AG04450 (cell line): ENCODE data around the gene OR6K6. TPM values are rescaled to one million over a fixed set of nuclear protein-coding genes. Genes with fewer than 3 reads are reported as not detected.

Experiments
- CTCF ChIA-PET: fragments of 300-600, 350-600 bp; formaldehyde crosslinking; extraction: SDS; loops from one replicate; lab custom pipeline; 2022; ENCODE audit warnings: antibody characterized with exemption, inconsistent platforms; lab: Charles Lee
- POLR2A ChIA-PET: fragments of 350-600 bp; formaldehyde crosslinking; extraction: SDS; loops from one replicate; lab custom pipeline; 2021; ENCODE audit warnings: antibody characterized with exemption, inconsistent platforms; lab: Yijun Ruan, JAX
- DNase-seq: peaks from one replicate; pipeline ENCODE4 v3.0.0-alpha.2; 2011; ENCODE audit warnings: low read depth, low spot score
- H3K27ac ChIP-seq: one replicate; pipeline ENCODE4 v1.5.1; 2012; ENCODE audit warnings: low read depth, low read length, control low read depth
- H3K27me3 ChIP-seq: one replicate; pipeline ENCODE4 v1.6.0; 2012; ENCODE audit warnings: low read length; ENCODE audit not compliant: control insufficient read depth, insufficient read depth
- H3K4me3 ChIP-seq: 2 replicates; pipeline ENCODE4 v1.5.1; 2011; ENCODE audit warnings: mild to moderate bottlenecking, low read depth, low read length, control low read depth
- H3K9me3 ChIP-seq: 2 replicates; pipeline ENCODE4 v1.5.1; 2012; ENCODE audit warnings: low read length; ENCODE audit not compliant: control insufficient read depth, insufficient read depth
- polyA plus RNA-seq: library from polyadenylated mRNA; depleted of rRNA; stranded (reverse); fragments of >200 nt; gene quantifications from 2 replicates; pipeline ENCODE4 v1.2.3, GENCODE V29; 2011
- TF ChIP-seq, protein P1 (sequence below): IDR thresholded peaks from 2 replicates; pipeline ENCODE4 v1.5.1; 2011; ENCODE audit warnings: low read depth, low read length, control low read depth, inconsistent platforms

The OR6K6 gene
- polyA plus RNA-seq, 1 experiment: not detected

DNA sequence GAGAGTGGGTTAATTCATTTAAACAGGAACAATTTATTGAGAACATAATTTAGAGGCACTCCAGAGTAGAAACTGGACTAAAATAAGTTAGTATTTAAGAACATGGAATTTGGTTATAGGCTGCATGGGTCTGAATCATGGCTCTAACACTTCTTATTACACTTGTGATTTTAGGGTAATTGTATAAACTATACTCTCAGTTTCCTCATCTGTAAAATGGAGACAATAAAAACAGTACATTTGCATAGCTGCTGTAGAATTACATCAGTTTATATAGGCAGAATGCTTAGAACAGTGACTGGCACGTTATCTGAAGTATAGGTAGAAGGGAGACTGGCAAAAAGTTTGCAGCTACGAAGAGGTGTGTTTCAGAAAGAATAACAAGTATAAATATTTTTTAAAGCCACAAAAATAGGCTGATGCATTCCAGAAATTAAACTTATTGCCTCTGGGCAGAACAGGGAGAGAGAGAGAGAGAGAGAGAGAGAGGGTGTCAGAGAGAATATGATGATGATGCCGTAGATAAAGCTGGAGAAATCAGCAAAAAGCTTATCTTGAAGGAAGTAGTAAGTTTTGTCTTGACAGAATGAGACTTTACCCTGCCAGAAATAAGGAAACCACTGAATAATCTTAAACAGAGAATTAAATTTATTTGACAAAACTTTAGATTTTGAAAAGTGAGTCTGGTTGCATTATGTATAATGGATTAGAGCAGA is 25.9 kb upstream of the OR6K6 start:
- Histone ChIP-seq H3K9me3 (no peaks in the 10 kb centered on the region), H3K27me3 (no peaks in the 10 kb centered on the region), H3K4me3 (no peak overlapping the region), H3K27ac (no peak overlapping the region)
- ChIA-PET POLR2A (no interaction called here), CTCF (no interaction called here)
- TF ChIP-seq, protein P1, sequence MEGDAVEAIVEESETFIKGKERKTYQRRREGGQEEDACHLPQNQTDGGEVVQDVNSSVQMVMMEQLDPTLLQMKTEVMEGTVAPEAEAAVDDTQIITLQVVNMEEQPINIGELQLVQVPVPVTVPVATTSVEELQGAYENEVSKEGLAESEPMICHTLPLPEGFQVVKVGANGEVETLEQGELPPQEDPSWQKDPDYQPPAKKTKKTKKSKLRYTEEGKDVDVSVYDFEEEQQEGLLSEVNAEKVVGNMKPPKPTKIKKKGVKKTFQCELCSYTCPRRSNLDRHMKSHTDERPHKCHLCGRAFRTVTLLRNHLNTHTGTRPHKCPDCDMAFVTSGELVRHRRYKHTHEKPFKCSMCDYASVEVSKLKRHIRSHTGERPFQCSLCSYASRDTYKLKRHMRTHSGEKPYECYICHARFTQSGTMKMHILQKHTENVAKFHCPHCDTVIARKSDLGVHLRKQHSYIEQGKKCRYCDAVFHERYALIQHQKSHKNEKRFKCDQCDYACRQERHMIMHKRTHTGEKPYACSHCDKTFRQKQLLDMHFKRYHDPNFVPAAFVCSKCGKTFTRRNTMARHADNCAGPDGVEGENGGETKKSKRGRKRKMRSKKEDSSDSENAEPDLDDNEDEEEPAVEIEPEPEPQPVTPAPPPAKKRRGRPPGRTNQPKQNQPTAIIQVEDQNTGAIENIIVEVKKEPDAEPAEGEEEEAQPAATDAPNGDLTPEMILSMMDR: no peak
- no peak for DNase-seq

DNA sequence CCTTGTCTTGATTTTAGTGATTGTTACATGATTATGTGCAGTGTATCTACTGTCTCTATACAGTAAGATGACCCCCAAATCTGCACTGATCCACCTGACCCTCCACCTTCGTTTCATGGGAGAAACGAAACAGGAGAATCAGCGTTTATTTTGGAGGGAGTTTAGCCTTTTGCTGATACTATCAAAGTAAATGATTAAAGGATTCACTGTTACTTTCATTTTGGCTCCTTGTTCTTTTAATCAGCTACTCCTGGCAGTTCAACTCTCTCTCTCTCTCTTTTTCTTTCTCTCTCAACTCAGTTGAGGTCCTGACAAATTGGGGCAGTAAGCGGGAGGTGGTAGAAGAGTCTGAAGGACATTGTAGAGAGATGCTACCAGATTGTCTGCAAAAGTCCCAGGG is 24.1 kb upstream of the OR6K6 start:
- DNase-seq: no peak
- H3K9me3 ChIP-seq: no peaks in the 10 kb centered on the region
- TF ChIP-seq, protein P1: no peak
- CTCF ChIA-PET: interaction anchor here (0.7 kb wide), 1 partner anchor 10 kb away, joined by 4 read pairs; no protein-coding TSS in a partner anchor
- POLR2A ChIA-PET: no interaction called here
- H3K27me3 ChIP-seq: no peaks in the 10 kb centered on the region
- no peak overlapping the region for H3K27ac ChIP-seq
- no peak overlapping the region for H3K4me3 ChIP-seq

DNA sequence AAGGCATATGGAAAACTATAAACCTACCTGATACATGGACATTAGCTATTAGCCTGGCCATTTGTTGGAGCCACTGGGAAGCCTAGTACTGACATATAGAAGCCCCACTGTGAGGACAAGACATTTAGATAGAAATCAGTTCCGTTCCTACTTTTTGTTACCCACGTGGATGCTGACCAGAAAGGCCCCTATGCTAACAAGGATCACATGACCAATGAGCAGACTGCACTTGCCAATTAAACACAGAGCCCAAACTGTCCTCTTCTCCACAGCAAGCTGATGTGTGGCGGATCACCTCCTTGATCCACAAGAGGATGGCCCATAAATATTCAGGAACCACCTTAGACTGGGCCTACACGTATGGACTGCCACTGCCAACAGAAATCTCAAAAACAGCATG is 22.8 kb upstream of the OR6K6 start:
- Histone ChIP-seq H3K27ac (no peak overlapping the region), H3K4me3 (no peak overlapping the region), H3K27me3 (no peaks in the 10 kb centered on the region), H3K9me3 (no peaks in the 10 kb centered on the region)
- TF ChIP-seq, protein P1: no peak
- ChIA-PET CTCF (no interaction called here), POLR2A (no interaction called here)
- DNase-seq: no peak

DNA sequence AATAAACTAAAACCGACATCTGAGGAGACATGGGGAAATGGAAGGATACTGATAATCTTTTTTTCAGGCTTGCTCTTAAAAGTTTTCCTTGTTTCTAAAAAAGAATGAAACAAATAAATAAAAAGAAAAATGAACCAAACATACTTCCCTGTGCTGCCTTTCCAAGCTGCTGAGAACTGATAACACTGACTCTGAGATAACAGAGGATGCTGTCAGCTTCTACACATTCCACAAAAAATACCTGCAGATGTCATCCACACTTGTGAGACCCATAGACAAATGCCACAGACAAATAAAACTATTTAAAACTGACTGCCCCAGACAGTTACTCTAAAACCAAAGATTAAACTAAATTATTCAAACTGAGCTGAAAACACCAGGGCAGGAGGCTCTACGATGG is 22.0 kb upstream of the OR6K6 start:
- no peak for DNase-seq
- Histone ChIP-seq H3K27ac (no peak overlapping the region), H3K9me3 (no peaks in the 10 kb centered on the region), H3K4me3 (no peak overlapping the region), H3K27me3 (no peaks in the 10 kb centered on the region)
- POLR2A ChIA-PET: no interaction called here
- CTCF ChIA-PET: no interaction called here
- TF ChIP-seq, protein P1: no peak

DNA sequence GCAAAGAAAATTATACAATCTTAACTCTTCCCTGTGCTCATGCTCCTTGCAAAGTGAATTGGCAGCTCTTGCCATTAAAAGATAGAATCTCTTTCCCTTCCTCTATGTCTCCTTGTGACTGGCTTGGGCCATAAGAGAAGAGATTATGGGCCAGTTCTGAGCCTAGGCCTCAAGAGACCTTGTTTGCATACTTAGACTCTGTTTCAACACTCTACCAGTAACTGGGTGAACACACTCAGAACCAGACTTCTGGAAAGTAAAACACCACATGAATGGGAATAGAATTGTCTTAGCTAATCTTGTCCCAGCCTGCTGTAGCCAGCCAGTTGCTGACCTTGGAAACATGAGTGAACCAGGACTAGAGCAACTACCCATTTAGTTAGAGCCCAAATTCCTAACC is 18.7 kb upstream of the OR6K6 start:
- Histone ChIP-seq H3K4me3 (no peak overlapping the region), H3K27me3 (no peaks in the 10 kb centered on the region), H3K27ac (no peak overlapping the region), H3K9me3 (no peaks in the 10 kb centered on the region)
- POLR2A ChIA-PET: no interaction called here
- DNase-seq: no peak
- TF ChIP-seq, protein P1: no peak
- CTCF ChIA-PET: no interaction called here
